Measurements from ENCODE around the gene TNFRSF18.
"Not testable (repeated sequence)": the region's sequence is repeated elsewhere in the genome, so short reads cannot be mapped to it uniquely, and the experiment has no call there.

The TNFRSF18 gene

DNA sequence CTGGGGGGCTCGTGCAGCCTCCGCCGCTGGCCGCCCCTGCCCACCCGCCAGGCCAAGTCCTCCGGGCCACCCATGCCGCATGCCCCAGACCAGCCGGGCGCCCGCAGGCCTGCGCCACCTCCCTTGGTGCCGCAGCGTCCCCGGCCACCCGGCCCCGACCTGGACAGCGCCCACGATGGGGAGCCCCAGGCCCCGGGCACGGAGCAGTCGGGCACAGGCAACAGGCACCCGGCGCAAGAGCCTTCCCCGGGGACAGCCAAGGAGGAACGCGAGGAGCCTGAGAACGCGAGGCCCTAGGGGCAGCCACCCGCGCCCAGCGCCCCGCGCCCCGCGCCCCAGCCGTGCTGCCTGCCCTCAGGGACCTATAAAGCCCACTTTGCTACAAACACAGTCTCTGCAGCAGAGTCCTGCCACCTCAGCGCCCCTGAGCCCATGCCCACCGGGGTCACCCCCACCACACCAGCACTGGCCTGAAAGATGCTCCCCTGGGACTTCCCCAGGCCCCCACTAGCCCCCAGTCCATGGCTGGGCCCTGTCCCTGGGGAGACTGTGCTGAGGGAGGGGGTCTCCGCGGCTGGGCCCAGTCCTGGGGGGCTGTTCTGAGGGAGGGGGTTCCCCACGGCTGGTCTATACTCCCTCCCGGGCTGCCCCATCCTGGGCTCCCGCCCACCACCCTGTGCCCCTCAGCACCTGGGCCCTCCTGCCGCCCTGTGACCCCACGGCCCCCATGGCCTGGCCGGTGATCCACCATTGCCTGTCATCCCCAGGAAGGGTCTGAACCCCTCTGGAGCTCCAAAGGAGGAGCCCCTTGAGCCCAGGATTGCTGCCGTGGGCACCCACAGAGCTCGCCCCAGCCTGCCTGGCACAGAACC, 8.6 kb downstream of the TNFRSF18 start:
- no peak for DNase-seq (ENCODE audit: low read depth)

DNA sequence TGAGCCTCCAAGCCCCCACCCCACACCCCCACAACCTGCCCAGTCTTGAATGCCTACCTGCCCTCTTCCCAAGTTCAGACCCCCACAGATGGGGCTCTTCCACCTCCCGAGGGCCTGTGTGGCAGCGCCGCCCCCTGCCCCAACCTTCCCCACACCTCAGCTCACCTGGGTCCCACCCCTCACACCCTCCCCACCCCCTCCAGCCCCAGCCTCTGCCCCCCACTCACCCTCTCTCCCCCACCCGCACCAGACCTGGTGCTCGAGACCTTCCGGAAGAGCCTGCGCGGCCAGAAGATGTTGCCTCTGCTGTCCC, 9.2 kb downstream of the TNFRSF18 start:
- DNase-seq (ENCODE audit: low read depth) = no peak

DNA sequence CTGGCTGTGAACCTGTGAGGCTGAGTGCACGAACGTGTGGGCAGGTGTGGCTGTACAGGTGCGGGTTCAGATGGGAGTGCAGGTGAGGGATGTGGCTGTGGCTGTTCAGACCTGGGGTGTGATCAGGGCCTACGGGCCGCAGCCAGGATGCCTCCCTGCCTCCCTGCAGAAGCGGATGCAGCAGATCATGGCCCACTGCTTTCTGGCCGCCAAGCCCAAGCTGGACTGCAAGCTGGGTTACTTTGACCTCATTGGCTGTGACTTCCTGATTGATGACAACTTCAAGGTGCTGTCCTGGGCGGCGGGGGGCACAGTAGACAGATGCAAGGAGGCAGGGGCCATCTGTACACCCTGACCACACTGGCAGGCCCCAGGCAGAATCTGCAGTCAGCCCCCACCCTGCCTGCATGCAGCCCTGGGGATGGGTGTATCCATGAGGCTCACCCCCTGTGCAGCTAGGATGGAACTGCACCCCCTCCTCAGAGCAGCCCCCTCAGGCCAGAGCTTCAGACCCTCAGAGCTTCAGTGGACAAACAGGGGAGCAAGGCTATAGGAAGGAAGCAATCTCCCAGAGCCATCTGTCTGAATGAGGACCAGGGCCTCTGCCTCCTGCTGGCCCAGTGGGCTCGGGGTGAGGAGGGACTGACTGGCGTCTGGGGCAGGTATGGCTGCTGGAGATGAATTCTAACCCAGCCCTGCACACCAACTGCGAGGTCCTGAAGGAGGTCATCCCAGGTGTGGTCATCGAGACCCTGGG, 9.8 kb downstream of the TNFRSF18 start:
- DNase-seq (ENCODE audit: low read depth) = no peak

DNA sequence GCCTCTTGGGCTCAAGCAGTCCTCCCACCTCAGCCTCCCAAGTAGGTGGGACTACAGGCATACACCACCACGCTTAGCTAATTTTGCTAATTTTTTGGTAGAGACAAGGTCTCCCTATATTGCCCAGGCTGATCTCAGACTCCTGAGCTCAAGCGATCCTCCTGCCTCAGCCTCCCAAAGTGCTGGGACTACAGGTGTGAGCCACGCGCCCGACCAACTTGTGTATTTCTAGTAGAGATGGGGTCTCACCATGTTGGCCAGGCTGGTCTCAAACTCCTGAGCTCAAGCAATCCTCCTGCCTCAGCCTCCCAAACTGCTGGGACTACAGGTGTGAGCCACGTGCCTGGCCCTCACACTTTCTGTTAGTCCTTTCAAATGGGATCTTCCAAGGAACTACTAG, 10.7 kb downstream of the TNFRSF18 start:
- not testable (repeated sequence) for DNase-seq (ENCODE audit: low read depth)

DNA sequence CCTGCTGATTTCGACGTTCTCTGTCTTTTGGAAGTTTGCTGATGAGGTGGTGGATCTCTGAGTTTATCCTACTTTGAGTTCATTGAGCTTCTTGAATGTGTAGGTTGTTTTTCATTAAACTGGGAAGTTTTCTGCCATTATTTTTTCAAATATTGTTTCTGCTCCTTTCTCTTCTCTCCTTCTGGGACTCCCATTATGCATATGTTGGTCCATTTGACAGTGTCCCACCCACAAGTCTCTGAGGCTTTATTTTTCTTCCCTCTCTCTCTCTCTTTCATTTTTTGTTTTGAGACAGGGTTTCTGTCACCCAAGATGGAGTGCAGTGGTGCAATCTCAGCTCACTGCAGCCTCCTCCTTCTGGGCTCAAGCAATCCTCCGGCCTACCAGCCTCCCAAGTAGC, 11.7 kb downstream of the TNFRSF18 start:
- DNase-seq (ENCODE audit: low read depth) = no peak

DNA sequence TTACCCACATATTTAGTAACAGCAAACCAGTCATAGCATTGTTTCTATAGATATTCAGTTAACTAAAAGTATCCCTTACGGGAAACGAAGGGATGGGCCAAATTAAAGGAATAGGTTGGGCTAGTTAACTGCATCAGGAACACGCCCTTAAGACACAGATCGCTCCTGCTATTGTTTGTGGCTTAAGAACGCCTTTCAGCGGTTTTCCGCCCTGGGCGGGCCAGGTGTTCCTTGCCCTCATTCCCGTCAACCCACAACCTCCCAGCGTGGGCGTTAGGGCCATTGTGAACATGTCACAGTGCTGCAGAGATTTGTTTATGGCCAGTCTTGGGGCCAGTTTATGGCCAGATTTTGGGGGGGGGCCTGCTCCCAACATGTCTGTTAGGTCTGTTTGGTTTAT, 14.7 kb downstream of the TNFRSF18 start:
- no peak for DNase-seq (ENCODE audit: low read depth)

DNA sequence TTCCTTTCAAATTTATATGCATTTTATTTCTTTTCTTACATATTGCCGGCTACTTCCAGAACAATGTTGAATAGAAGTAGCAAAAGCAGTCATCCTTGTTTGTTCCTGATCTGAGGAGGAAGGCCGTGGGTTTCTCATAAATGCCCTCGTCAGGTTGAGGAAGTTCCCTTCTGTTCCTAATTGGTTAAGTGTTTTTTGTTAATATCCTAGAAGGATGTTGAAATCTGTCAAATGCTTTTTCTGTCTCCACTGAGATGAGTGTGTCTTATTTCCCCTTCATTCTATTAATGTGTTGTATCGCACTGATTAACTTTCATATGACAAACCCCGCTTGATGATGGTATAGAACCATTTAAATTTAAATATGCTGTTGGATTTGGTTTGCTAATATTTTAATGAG, 17.3 kb downstream of the TNFRSF18 start:
- no peak for DNase-seq (ENCODE audit: low read depth)

DNA sequence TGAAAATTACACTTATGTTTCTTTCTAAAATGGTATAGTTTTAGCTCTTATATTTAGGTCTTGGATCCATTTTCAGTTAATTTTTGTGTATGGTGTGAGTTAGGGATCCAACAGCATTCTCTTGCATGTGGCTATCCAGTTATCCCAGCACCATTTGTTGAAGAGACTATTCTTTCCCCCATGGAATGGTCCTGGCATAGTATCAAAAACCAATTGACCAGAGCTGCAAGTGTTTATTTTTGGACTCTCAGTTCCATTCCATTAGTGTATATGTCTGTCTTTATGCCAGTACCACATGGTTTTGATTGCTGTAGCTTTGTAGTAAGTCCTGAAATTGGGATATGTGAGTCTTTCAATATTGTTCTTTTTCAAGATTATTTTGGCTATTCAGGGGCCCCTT, 18.5 kb downstream of the TNFRSF18 start:
- DNase-seq (ENCODE audit: low read depth) = no peak

DNA sequence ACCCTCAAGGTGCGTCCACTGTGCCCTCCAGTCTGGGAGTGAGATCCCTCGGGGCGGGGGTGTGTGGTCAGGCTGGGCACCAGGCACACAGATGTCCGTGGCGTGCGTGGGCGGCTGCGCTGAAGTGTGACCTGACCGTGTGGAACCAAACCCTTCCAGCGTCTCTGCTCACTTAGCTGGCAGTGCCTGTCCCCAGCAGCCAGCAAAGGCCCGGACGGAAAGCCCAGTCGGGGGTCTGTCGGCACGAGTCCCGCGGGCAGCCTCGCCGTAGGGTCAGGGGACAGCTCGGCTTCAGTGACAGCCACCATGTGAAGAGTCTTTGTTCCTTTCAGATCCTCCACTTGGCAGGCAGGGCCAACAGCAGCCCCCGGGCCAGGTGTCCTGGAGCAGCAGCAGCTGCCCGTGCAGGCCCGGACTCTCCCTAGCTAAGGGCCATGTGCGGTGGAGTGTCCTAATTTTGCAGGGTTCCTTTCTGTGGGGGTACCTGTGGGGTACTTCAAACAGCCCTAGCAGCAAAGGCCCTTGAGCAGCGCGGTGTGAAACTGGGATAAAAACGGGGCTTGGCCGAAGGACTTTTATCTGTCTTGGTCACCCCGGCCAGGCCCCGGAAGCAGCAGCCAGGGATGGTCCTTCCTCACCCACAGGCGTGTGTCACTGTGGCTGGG, 21.2 kb downstream of the TNFRSF18 start:
- no peak for DNase-seq (ENCODE audit: low read depth)

DNA sequence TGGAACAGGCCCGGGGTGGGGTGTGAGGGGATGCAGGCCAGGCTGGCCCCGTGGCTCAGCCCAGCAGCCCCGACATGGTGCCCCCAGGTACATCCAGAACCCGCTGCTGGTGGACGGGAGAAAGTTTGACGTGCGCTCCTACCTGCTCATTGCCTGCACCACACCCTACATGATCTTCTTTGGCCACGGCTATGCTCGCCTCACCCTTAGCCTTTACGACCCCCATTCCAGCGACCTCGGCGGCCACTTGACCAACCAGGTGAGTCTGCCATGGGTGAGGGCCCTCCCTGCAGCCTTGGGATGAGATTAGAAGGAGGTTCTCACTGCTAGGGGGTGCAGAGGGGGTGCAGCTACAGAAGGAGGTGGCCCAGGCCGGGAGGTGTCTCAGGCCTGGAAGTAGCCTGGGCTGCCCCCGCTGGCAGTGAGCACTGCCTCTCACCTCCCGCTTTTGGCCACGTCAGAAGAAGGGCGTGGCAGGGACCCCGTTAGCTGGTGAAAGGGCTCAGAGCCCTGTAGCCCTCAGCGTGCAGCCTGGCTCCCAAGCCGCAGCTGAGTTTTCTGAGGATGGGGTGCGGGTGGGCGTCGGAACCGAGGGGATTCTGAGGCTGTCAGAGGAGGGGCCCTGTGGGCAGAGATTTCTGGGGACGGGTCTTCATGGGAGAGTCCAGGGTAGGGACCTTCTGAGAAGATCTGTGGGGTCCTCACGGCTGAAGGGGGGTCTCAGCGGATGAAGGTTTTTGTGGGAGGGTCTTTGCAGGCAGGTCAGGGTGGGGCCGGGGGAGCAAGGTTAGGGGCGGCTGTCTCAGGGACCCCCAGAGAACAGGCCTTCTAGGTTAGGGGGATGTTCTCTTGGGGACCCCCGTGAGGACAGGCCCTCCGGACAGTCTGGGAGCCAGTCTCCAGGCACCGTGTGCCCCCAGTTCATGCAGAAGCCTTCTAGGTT, 22.3 kb downstream of the TNFRSF18 start:
- no peak for DNase-seq (ENCODE audit: low read depth)

DNA sequence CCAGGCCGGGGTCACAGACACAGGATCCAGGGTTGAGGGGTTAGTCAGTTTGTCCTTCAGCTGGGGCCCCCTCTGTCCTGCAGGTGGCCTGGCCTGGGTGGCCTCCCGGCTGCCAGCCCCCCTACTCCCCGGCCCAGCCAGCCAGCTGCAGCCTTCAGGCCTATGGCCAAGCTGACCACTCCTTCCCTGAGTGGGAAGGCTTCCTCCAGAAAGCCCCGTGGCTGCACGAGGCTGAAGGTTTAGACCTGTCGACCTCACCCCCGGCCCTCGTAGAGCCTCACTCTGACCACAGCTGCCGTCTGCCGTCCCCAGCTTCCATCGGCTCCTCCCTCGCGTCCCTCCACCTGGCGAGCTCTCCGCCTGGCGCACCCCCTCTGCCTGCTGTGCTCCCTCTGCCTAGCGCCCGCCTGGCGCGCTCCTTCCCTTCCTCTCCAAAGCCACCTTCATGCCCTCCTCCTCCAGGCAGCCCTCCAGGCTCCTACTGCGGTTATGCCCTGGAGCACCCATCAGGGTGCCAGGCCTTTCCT, 23.1 kb downstream of the TNFRSF18 start:
- no peak for DNase-seq (ENCODE audit: low read depth)

DNA sequence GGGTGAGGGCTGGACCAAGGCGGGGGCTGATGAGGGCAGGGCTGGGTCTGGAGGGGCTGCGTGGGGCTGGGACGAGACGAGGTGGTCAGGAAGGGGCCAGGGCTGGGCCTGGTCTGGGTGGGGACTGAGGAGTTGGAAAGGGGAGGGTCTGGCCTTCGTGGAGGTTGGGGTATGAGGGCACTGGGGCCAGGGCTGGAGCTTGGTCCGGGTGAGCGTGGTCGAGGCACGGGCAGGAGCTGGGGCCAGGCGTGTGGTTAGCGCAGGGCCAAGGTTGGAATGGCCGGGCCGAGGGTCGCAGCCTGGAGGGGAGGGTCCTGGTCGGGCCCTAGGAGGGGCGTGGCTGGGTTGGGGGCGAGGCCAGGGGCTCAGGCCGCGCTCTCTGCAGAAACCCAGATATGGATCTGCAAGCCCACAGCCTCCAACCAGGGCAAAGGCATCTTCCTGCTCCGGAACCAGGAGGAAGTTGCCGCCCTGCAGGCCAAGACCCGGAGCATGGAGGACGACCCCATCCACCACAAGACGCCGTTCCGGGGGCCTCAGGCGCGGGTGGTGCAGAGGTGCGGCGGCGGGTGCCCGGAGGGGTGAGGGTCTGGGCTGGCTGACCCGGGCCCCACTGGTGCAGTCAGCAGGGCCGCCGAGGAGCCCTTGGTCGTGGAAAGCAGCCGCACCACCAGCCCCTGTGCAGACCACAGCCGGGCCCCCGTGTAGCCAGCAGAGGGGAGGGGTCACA, 23.7 kb downstream of the TNFRSF18 start:
- DNase-seq (ENCODE audit: low read depth) = no peak

DNA sequence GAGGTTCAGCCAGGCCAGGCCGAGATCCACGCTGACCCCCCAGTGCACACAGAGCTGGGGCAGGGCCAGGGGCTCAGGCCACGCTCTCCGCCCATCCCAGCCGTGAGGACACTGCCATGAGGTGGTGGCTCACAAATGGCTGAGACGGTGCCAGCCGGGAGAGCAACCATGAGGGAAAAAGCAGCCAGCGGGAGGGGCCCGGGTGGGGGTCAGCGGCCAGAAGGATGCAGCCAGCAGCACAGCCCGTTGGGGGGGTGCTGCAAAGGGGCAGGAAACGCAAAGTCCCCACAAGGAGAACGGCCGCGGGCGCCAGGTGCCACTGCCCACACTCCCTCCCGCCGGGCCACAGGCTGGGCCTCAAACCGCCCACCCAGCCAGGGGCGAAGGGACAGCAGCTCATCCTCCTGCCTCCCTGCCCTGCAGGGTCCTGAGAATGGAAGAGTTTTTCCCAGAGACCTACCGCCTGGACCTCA, 24.4 kb downstream of the TNFRSF18 start:
- DNase-seq (ENCODE audit: low read depth) = no peak

DNA sequence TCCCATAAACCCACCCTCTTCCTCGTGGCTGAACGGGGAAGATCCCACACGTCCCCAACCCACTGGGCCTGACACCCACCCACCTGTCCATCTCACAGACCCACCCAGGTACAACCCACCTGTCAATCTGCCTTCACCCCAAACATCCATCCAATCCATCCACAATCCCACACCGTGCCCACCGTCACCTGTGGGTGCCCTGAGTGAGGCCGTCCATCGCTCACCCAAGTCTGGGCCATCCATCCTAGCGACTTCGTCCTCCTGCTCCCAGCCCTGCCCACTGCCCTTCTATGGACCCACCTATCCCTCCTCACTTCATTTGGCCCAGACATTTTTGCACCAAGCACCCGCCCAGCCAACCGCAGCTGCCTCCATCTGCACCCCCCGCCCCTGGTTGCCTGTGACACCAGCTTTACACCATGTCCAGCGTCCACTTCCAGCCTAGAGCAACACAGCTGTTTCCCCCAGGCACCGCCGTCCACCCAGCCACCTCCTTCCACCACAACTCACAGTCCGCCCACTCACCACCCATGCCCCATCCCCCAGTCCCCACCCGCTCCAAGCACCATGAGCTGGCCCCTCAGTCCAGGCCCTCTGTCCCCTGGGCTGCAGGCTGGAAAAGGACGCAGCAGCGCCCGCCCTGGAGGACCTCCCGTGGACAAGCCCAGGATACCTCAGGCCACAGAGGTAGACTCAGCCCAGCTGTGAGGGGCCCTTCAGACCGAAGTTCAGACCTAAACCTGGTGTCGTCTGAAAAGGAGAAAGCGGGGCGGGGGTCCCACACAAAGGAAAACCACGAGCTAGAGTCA, 25.1 kb downstream of the TNFRSF18 start:
- DNase-seq (ENCODE audit: low read depth) = no peak

DNA sequence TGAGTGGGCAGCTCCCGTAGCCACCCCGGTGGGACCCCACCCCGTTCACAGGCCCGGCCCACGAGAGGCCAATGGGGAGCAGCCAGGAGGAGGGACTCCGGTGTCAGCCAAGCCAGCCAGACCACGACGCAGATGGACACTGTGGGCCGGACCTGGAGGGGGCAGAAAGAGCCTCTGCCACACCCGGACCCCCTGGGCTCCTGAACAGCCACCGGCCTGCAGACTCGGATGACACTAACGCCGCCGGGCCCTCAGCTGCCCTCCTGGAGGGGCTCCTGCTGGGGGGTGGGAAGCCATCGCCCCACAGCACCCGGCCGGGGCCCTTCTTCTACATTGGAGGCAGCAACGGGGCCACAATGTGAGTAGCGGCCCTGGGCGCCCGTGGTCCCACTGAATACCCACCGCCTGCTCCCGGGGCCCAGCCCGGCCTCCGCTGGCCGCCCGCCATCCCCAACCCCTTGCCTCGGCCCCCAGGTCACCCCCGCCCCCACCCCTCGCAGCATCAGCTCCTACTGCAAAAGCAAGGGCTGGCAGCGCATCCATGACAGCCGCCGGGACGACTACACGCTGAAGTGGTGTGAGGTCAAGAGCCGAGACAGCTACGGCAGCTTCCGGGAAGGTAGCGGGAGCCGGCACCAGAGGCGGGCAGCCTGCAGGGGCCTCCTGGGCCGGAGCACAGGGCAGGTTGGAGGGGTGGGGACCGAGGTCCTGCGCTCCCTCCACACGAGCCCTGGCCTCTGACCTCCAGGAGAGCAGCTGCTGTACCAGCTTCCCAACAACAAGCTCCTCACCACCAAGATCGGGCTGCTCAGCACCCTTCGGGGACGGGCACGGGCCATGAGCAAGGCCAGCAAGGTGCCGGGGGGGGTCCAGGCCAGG, 26.2 kb downstream of the TNFRSF18 start:
- no peak for DNase-seq (ENCODE audit: low read depth)

DNA sequence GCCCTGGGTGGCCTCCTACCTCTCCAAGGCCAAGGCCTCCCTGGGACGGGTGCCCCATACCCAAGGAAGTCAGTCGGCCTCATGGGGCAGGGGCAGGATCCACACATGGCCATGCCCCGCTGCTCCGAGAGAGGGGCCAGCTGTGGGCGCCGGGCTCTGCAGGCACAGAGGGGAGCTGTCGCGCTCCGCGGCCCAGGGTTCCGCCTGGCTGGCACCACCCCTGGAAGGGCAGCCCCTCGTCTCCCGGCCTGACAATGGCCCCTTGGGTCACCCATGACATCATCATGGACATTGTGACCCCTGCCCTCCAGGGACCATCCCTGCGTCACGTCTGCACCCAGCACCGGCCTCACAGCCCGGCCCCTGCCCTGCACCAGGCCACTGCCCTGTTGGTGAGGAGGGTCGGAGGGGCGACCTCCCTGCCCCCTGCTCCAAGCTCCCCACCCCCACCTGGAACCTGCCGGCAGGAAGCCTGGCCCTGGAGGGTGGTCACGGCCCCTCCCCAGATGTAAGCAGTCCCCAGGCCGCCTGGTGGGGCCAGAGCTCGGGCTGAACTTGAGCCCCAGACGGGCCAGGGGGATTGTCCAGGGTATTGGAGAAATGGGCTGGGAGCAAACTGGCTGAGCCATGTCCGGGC, 26.9 kb downstream of the TNFRSF18 start:
- no peak for DNase-seq (ENCODE audit: low read depth)

DNA sequence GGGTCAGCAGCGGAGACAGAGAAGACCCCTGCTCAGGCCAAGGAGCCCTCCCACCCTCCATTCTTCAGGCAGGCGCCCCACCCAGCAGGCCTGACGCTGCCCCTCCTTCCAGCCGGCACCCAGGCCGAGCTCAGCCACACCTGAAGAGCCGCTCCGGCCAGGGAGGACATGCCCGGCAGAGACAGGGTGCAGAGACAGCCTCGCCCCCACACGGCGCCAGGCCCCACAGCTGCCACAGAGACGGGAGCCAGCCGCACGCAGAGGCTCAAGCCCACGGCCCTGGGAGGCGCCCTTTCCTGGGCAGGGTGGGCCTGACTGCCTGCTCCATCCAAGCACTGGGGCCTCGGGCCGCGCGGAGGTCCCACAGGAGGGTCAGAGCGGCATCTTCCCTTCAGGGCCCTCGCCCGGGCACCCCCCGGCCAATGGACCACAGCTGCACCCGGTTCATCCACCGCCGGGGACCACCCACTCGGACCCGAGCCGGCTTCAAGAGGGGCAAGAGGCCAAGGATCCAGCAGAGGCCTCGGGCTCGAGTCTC, 27.5 kb downstream of the TNFRSF18 start:
- no peak for DNase-seq (ENCODE audit: low read depth)

All from ELR (cell line).